Measurements from ENCODE around the gene CTRB1. TPM values are rescaled to one million over a fixed set of nuclear protein-coding genes. Genes with fewer than 3 reads are reported as not detected.

The CTRB1 gene
- total RNA-seq, 1 donor from 2014 or later = not detected

GRCh38 chr16:75226550-75227360, 8.0 kb downstream of the CTRB1 start:
- Histone ChIP-seq H3K27ac (no peak overlapping the region), H3K27me3 (no peaks in the 10 kb centered on the region), H3K4me3 (no peak overlapping the region), H3K4me1 (peaks cover 5% of the 10 kb centered on the region), H3K36me3 (peaks cover 0 to 28% of the 10 kb centered on the region in 2 donors), H3K9me3 (no peaks in the 10 kb centered on the region)
- TF ChIP-seq POLR2AphosphoS5 (IDR thresholded peaks at IDR 0.05; ENCODE audit: insufficient read depth in 1 of 2, low read depth in 1 of 2) = no peak
- no peak for TF ChIP-seq POLR2A (IDR thresholded peaks at IDR 0.05)
- no peak for TF ChIP-seq CTCF (IDR thresholded peaks at IDR 0.05)
- no peak for DNase-seq (ENCODE audit: extremely low spot score in 2 of 2)
- intact Hi-C loops (cut with DNase I) = no loop called here

- peaks cover 0 to 36% of the 10 kb centered on the region in 2 donors for H3K36me3 ChIP-seq
- H3K9me3 ChIP-seq = no peaks in the 10 kb centered on the region
Measured at GRCh38 chr16:75227361-75228142, 8.8 kb downstream of the CTRB1 start.

GRCh38 chr16:75228143-75228976, 9.6 kb downstream of the CTRB1 start:
- DNase-seq (ENCODE audit: extremely low spot score in 2 of 2) = no peak
- Histone ChIP-seq H3K36me3 (peaks cover 0 to 44% of the 10 kb centered on the region in 2 donors), H3K4me3 (no peak overlapping the region), H3K27me3 (no peaks in the 10 kb centered on the region), H3K9me3 (no peaks in the 10 kb centered on the region), H3K27ac (no peak overlapping the region), H3K4me1 (peaks cover 8% of the 10 kb centered on the region)
- intact Hi-C loops (cut with DNase I) = no loop called here
- TF ChIP-seq CTCF (IDR thresholded peaks at IDR 0.05) (no peak), POLR2A (IDR thresholded peaks at IDR 0.05) (no peak), POLR2AphosphoS5 (IDR thresholded peaks at IDR 0.05; ENCODE audit: insufficient read depth in 1 of 2, low read depth in 1 of 2) (no peak)

More at GRCh38 chr16:75227361-75228142, 8.8 kb downstream of the CTRB1 start:
- intact Hi-C loops (cut with DNase I) = no loop called here
- Histone ChIP-seq H3K27me3 (no peaks in the 10 kb centered on the region), H3K4me1 (peaks cover 5% of the 10 kb centered on the region), H3K4me3 (no peak overlapping the region), H3K27ac (no peak overlapping the region)
- DNase-seq (ENCODE audit: extremely low spot score in 2 of 2) = no peak
- TF ChIP-seq CTCF (IDR thresholded peaks at IDR 0.05) (no peak), POLR2A (IDR thresholded peaks at IDR 0.05) (no peak), POLR2AphosphoS5 (IDR thresholded peaks at IDR 0.05; ENCODE audit: insufficient read depth in 1 of 2, low read depth in 1 of 2) (no peak)

- TF ChIP-seq CTCF (IDR thresholded peaks at IDR 0.05) = no peak
- no peak for TF ChIP-seq POLR2A (IDR thresholded peaks at IDR 0.05)
- TF ChIP-seq POLR2AphosphoS5 (IDR thresholded peaks at IDR 0.05; ENCODE audit: insufficient read depth in 1 of 2, low read depth in 1 of 2) = no peak
- no peaks in the 10 kb centered on the region for H3K9me3 ChIP-seq
- H3K36me3 ChIP-seq = peaks cover 0 to 51% of the 10 kb centered on the region in 2 donors
- H3K27me3 ChIP-seq = no peaks in the 10 kb centered on the region
- no peak for DNase-seq (ENCODE audit: extremely low spot score in 2 of 2)
- H3K4me1 ChIP-seq = peaks cover 17% of the 10 kb centered on the region
- intact Hi-C loops (cut with DNase I) = no loop called here
- no peak overlapping the region for H3K27ac ChIP-seq
- no peak overlapping the region for H3K4me3 ChIP-seq
Measured at GRCh38 chr16:75229172-75230031, 10.6 kb downstream of the CTRB1 start.
